ENCODE data around the gene KLHDC7B.

The KLHDC7B gene

GRCh38 chr22:50569896-50570535 lies 24.3 kb downstream of the KLHDC7B start:
- no peak for FAIRE-seq
- no peak for DNase-seq (ENCODE audit: insufficient read length, low spot score)

GRCh38 chr22:50570861-50571260 lies 25.2 kb downstream of the KLHDC7B start:
- no peak for DNase-seq (ENCODE audit: insufficient read length, low spot score)
- FAIRE-seq, result no peak

GRCh38 chr22:50571264-50572175 lies 25.8 kb downstream of the KLHDC7B start:
- no peak for DNase-seq (ENCODE audit: insufficient read length, low spot score)
- no peak for FAIRE-seq

- no peak for DNase-seq (ENCODE audit: insufficient read length, low spot score)
- peak; percentile 31 for FAIRE-seq
These were observed 27.3 kb downstream of the KLHDC7B start for GRCh38 chr22:50572965-50573364.

GRCh38 chr22:50573491-50574382 lies 28.0 kb downstream of the KLHDC7B start:
- no peak for DNase-seq (ENCODE audit: insufficient read length, low spot score)
- no peak for FAIRE-seq

GRCh38 chr22:50574383-50574755 lies 28.7 kb downstream of the KLHDC7B start:
- DNase-seq (ENCODE audit: insufficient read length, low spot score) (no peak), FAIRE-seq (no peak)

- FAIRE-seq (no peak), DNase-seq (ENCODE audit: insufficient read length, low spot score) (no peak)
These were observed 29.8 kb downstream of the KLHDC7B start for GRCh38 chr22:50575426-50575941.

GRCh38 chr22:50576070-50576469 lies 30.4 kb downstream of the KLHDC7B start:
- no peak for FAIRE-seq
- no peak for DNase-seq (ENCODE audit: insufficient read length, low spot score)

- FAIRE-seq (no peak), DNase-seq (ENCODE audit: insufficient read length, low spot score) (no peak)
These were observed 31.4 kb downstream of the KLHDC7B start for GRCh38 chr22:50576806-50577696.

- DNase-seq (ENCODE audit: insufficient read length, low spot score), result no peak
- no peak for FAIRE-seq
These were observed 31.9 kb downstream of the KLHDC7B start for GRCh38 chr22:50577697-50577986.

GRCh38 chr22:50577987-50578775 lies 32.5 kb downstream of the KLHDC7B start, which contains the start of gene CPT1B:
Gene CPT1B (minus strand): TSS chr22:50578427. CDS start chr22:50577915, 512 bp downstream.
- DNase-seq (ENCODE audit: insufficient read length, low spot score), result no peak
- FAIRE-seq, result no peak

- DNase-seq (ENCODE audit: insufficient read length, low spot score) (no peak), FAIRE-seq (no peak)
These were observed 33.1 kb downstream of the KLHDC7B start for GRCh38 chr22:50578776-50579310.

GRCh38 chr22:50579752-50580151 lies 34.1 kb downstream of the KLHDC7B start:
- no peak for DNase-seq (ENCODE audit: insufficient read length, low spot score)
- no peak for FAIRE-seq

GRCh38 chr22:50581031-50581949 lies 35.6 kb downstream of the KLHDC7B start:
- DNase-seq (ENCODE audit: insufficient read length, low spot score), result no peak
- FAIRE-seq, result no peak

- DNase-seq (ENCODE audit: insufficient read length, low spot score), result no peak
These were observed 36.3 kb downstream of the KLHDC7B start for GRCh38 chr22:50581950-50582492.

GRCh38 chr22:50582493-50583293 lies 37.0 kb downstream of the KLHDC7B start, which contains the start of gene CHKB:
Gene CHKB (minus strand): TSS chr22:50582849. CDS start chr22:50582781, 68 bp downstream.
- FAIRE-seq, result peak; percentile 84
- peak; percentile 98 for DNase-seq (ENCODE audit: insufficient read length, low spot score)

More at GRCh38 chr22:50581950-50582492, 36.3 kb downstream of the KLHDC7B start:
- FAIRE-seq, result peak; percentile 40
